Amniotic epithelial cell (primary cell): ENCODE data around the gene PDZK1.
A peak's percentile ranks its signal among the peaks of the same experiment; 100 is the strongest.
"Not testable (repeated sequence)": the region's sequence is repeated elsewhere in the genome, so short reads cannot be mapped to it uniquely, and the experiment has no call there.

ENCODE experiments used
- DNase-seq: peaks from one replicate; pipeline ENCODE4 v3.0.0-alpha.2; 2010; ENCODE audit warnings: low read depth

The PDZK1 gene

GRCh38 chr1:145710291-145711027 lies 3.3 kb upstream of the PDZK1 start:
- DNase-seq: no peak

GRCh38 chr1:145708063-145708462 lies 895 bp upstream of the PDZK1 start:
- peak; percentile 53 for DNase-seq

- DNase-seq: no peak
These were observed 993 bp downstream of the PDZK1 start for GRCh38 chr1:145706086-145706664.

- no peak for DNase-seq
These were observed 1.5 kb downstream of the PDZK1 start for GRCh38 chr1:145705622-145706021.

GRCh38 chr1:145702826-145703225 lies 4.3 kb downstream of the PDZK1 start:
- DNase-seq: no peak

GRCh38 chr1:145702052-145702451 lies 5.1 kb downstream of the PDZK1 start:
- no peak for DNase-seq

GRCh38 chr1:145701306-145701862 lies 5.8 kb downstream of the PDZK1 start:
- peak; percentile 40 for DNase-seq

- DNase-seq: no peak
These were observed 10.6 kb downstream of the PDZK1 start for GRCh38 chr1:145696630-145696960.

- DNase-seq: no peak
These were observed 11.1 kb downstream of the PDZK1 start for GRCh38 chr1:145695821-145696629.

- DNase-seq: peak; percentile 12
These were observed 14.3 kb downstream of the PDZK1 start for GRCh38 chr1:145692785-145693443.

GRCh38 chr1:145690587-145691558 lies 16.3 kb downstream of the PDZK1 start:
- DNase-seq: peak; percentile 64

- no peak for DNase-seq
These were observed 17.2 kb downstream of the PDZK1 start for GRCh38 chr1:145689922-145690321.

- no peak for DNase-seq
These were observed 18.2 kb downstream of the PDZK1 start for GRCh38 chr1:145688924-145689323.

- no peak for DNase-seq
These were observed 18.8 kb downstream of the PDZK1 start for GRCh38 chr1:145688328-145688727.

- not testable (repeated sequence) for DNase-seq
These were observed 21.1 kb downstream of the PDZK1 start for GRCh38 chr1:145686078-145686477.

GRCh38 chr1:145684858-145685257 lies 22.3 kb downstream of the PDZK1 start:
- DNase-seq: not testable (repeated sequence)

GRCh38 chr1:145673217-145673616 lies 34.0 kb downstream of the PDZK1 start:
- not testable (repeated sequence) for DNase-seq

- not testable (repeated sequence) for DNase-seq
These were observed 36.0 kb downstream of the PDZK1 start for GRCh38 chr1:145670995-145671745.

GRCh38 chr1:145665015-145665414 lies 42.2 kb downstream of the PDZK1 start:
- DNase-seq: peak; percentile 44

- not testable (repeated sequence) for DNase-seq
These were observed 44.7 kb downstream of the PDZK1 start for GRCh38 chr1:145662502-145662901.
